GM12878 (cell line): ENCODE data around the gene VPS52.

Experiments
- EZH2 ChIP-seq: IDR thresholded peaks from 2 replicates; pipeline ENCODE4 v1.6.1; 2012; ENCODE audit warnings: low read depth, mild to moderate bottlenecking, control low read depth, inconsistent platforms, low read length, borderline replicate concordance; ENCODE audit not compliant: control insufficient read depth
- TF ChIP-seq, protein P1 (sequence below): IDR thresholded peaks from 2 replicates; pipeline ENCODE4 v1.6.1; 2011; ENCODE audit warnings: low read depth, mild to moderate bottlenecking, low read length, moderate library complexity, borderline replicate concordance; ENCODE audit errors: extremely low read depth

DNA sequence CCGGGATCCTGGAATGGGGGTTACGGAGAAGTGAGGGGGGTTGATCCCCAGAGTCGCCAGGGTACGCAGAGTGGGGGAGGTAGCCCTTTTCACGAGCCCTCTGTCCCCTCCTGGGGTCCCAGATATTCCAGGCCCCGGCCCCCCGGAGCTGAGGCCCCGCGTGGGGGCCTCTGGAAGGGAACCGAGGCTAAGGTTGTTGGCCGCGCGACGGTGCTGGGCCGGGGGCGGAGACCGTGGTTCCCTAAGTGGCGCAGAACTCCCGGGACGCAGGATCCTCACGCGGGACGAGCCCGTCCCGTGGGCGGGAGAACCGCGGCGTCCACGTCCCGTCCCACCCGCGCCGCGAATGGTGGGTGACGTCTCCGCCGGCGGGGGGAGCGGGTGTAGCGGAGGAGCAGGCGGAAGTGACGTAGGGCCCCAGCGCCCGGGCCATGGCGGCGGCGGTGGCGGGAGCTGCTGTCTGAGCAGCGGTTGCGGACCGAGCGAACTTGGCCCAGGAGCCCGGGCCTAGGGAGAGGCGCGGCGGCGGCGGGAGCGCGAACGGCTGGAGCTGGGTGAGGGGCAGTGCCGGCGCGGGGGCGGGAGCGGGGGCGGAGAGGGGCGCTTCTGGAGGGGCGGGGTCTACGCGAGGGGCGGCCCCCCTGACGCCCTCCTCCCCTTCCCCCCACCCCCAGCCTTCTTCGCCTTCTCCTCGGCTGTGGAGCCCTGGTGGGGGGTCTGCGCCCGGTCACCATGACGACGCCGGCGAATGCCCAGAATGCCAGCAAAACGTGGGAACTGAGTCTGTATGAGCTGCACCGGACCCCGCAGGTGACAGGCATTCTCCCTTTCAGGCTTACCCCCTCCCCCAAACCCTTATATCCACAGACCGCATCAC, 63.3 kb downstream of the VPS52 start, which contains the start of gene RING1:
- TF ChIP-seq, protein P1, sequence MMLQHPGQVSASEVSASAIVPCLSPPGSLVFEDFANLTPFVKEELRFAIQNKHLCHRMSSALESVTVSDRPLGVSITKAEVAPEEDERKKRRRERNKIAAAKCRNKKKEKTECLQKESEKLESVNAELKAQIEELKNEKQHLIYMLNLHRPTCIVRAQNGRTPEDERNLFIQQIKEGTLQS, result no peak
- TF ChIP-seq EZH2, result no peak
